Stimulated activated CD4-positive, alpha-beta T cell treated with anti-CD3 and anti-CD28 coated beads, Interleukin-15, amount 100 ng/mL, for 24 hours (primary cell): Measurements from ENCODE around the gene EEIG1.

ENCODE experiments used
- DNase-seq: peaks from one replicate; pipeline ENCODE4 v3.0.0-alpha.2; 2020

EEIG1 gene

DNA sequence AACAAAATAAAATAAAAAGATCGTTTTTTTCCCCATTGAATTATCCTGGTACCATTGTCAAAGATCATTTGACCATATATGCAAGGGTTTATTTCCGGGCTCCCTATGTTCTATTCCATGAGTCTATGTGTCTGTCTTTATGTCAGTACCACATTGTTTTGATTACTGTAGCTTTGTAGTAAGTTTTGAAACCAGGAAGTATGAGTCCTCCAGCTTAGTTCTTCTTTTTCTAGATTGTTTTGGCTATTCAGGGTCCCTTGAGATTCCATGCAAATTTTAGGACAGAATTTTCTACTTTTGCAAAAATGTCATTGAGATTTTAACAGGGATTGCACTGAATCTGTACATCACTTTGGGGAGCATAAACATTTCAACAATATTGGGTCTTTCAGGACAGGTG lies 18.7 kb upstream of the EEIG1 start:
- no peak for DNase-seq

DNA sequence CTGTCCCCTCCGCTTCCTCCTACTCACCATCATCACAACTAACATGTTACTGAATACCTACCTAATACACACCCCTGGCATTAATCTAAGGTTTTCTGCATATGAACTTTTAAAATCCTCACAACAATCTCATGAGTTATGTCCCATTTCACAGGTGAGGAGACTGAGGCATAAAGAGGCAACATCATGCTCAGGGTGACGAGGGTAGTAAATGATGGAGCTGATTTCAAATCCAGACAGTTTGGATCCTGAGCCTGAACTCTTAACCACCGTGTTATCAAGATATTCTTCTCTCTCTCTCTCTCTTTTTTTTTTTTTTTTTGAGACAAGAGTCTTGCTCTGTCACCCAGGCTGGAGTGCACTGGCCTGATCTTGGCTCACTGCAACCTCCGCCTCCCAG lies 12.9 kb upstream of the EEIG1 start:
- DNase-seq = no peak

DNA sequence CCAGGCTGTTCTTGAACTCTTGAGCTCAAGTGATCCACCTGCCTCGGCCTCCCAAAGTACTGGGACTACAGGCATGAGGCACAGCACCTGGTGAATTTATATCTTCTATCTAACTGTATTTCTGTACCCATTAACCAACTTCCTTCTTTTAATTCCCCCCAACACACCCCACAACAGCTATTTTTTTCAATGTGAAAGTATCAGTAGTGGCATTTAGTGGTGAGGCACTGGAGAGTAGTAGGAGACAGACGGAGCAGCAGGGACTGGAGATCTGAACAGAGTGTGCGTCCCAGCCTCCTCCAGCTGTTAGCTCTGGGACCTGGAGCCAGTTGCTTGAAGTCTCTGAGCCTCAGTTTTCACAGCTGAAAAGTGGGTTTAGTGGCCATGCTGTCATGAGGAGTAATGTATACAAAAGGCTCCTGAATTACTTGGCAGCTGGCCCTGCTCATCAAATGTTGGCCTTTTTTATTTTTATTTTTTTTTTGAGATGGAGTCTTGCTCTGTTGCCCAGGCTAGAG lies 11.0 kb upstream of the EEIG1 start:
- no peak for DNase-seq

DNA sequence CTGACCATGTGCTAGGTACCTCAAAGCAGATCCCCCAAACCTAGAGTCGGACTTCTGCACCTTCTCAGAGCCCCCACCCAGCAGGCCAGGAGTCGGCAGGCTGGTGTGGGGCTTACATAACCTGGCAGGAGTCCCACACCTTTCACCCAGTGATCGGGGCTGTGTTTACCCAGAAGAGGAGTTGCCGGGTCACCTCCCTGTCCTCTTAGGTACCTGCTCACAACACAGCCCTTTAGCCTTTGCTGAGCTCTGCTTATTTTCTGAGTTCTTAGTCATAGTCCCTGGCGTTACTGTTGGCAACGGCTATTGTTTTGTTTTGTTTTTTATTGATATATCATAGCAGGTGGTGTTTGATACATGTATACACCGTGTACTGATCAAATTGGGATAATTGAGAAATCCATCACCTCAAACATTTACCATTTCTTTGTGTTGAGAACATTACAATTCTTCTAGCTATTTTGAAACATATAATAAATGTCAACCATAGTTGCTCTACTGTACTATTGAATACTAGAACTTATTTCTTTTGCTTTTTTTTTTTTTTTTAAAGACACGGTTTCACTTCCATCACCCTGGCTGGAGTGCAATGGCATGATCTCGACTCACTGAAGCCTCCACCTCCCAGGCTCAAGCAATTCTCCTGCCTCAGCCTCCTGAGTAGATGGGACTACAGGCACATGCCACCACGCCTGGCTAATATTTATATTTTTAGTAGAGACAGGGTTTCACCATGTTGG lies 10.4 kb upstream of the EEIG1 start:
- no peak for DNase-seq

DNA sequence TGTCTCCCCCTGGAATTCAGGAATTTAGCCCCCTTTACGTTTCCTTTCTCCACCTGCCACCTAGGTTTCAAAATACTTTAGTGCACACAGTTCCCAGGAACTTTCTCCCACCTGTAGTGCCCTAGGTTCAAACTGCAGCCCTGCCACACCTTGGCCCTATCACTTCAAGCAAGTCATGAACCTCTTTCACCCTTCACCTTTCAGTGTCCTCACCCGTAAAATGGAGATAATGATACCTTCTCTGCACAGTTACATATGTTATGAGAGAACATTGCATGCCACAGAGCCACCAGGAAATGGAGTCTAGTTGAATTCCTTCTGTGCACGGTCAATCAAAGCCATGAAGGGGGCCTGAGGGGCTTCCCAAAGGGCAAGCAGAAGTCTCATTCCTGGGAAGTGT lies 9.8 kb upstream of the EEIG1 start:
- no peak for DNase-seq

DNA sequence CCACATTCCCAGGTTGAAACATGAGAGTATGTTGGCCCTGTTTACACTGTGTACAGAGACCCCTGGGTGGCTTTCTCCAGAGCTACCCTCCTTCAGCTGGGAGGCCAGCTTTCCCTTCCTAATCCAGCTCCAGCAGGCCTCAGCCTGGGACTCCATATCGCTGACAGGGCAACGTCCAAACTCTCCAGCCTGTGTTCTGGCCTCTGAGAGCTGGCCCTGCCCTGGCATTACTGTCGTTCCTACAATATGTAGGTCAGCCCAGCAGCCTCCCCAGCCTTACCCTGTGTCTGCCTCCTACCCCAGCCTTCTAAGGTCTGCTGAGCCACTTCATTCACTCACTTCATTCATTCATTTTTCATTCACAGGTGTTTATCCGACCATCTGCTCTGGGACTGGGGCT lies 8.3 kb upstream of the EEIG1 start:
- no peak for DNase-seq

DNA sequence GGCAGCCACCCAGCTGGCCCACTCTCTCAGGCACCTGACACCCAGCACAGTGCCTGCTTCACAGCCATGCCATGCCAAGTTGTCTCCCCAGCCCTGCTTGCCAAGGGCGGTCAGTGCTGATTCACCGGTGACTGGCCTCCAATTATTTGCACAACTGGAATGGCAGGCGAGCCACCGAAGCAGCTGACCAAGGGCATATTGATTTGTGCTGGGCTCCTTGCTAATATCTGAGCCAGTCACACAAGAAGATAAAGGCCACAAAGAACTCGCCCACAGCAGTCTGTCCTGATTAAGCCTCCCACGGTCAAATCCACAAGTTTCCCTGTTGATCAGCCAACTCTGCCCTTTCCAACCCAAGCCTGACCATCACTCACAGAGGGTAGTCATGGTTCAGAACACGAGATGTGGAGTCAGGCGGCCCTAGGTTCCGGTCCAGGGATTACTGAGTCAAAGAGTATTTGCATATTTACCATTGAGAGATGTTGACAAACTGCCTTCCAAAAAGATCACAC lies 6.4 kb upstream of the EEIG1 start:
- no peak for DNase-seq

DNA sequence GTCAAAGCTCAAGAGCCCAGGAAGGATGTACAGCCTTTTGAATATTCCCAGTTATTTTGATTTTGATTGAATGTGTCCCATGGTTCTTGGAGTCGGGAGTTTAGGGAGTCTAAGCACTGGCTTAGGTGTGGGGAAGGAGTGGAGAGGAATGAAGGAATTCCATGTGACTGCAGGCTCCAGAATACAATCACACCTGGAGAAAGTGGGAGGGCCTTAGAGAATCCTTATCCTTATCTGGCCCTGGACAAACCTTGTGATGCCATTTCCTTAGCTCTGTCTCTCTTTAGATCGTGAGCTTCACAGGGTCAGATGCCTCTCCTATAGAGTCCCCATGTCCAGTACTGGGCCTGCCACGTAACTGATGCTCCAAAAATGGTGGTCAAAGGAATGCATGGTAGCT lies 4.2 kb upstream of the EEIG1 start:
- no peak for DNase-seq

DNA sequence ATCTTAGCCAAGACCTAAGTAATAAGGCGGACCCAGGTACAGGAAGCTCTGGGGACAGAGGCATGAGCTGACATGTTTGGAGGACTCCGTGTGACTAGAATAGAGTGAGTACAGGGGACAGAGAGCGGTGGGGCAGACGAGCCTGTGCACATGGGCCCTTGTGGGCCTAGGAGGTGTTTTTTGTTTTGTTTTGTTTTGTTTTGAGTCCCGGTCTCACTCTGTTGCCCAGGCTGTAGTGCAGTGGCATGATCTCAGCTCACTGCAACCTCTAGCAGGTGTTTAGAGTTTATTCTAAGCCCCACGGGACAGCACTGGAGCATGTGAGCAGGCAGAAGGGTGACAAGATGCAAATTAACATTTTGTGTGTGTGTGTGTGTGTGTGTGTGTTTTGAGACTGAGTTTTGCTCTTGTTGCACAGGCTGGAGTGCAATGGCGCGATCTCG lies 3.1 kb upstream of the EEIG1 start:
- DNase-seq = no peak

DNA sequence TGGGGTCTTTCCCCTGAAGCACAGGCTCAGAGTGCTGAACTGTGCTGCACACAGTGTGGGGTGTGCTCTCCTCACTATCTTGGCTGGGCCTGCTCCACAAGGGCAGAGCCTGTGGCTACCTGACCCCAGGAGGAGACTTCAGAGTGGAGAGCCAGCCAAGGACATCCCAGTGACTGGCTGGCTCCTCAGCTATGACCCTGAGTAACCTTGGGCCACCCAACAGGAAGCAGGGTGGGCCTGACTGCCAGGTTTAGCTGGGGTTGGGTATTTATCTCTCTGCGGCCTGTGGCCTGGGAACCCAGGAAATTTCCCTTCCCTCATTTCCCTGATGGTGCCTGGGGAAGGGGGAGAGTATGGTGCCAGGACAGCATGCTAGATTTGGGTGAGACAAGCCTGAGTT lies 2.1 kb upstream of the EEIG1 start:
- no peak for DNase-seq

DNA sequence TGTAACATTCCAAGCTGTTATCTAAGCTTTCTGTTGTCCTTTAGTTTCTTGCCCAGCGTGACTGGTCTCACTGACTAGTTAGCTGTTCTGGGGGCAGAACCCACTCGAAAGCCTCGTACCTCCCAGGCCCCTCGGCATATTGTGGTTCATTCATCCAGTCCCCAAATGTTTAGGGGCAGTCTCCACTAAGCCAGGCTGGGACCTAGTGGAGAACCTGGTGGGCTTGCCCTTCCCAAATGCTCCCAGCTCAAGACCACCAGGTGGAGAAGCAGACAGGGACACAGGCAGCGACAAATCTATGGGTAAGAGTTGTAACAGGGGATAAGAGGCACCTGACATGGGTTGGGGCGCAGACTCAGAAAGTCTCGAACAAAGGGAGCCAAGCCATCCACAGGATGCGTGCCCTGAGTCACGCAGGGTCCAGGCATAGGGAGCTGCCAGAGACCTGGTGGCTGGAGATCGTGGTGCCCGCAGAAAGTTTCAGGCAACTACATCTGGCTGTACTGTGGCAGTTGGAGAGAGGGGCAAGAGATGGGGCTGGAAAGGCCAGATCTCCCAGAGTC lies 851 bp upstream of the EEIG1 start:
- DNase-seq = peak; percentile 65

DNA sequence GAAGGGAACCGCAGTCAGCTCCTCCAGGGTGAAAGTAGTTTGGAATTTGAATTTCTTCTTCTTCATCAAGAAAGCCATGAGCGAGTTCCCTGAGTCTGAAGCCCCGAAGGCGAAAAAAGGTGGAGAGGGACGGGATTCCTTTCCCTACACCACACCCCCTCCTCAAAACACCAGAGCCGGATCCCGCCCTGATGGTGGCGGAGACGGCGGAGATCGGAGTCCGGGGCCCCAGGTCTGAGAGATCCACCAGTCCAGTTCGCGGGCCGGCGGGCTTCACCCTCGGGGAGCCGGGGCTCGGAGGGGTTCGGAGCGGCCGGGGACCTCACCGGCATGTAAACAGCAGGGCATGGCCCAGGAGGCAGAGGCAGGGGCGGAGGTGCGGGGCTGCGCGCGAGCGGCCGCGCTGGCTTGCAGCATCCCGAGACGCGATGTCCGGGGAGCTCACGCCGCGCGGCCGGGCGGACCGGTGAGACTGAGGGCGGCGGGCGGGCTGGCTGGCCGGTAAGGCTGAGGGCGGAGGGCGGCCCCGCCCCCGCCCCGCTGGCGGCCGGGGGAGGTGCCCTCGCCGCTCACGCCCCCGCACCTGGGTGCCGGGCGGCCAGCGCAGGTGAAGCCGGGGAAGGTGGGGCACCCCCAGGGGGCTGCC lies 606 bp downstream of the EEIG1 start:
- peak; percentile 59 for DNase-seq

DNA sequence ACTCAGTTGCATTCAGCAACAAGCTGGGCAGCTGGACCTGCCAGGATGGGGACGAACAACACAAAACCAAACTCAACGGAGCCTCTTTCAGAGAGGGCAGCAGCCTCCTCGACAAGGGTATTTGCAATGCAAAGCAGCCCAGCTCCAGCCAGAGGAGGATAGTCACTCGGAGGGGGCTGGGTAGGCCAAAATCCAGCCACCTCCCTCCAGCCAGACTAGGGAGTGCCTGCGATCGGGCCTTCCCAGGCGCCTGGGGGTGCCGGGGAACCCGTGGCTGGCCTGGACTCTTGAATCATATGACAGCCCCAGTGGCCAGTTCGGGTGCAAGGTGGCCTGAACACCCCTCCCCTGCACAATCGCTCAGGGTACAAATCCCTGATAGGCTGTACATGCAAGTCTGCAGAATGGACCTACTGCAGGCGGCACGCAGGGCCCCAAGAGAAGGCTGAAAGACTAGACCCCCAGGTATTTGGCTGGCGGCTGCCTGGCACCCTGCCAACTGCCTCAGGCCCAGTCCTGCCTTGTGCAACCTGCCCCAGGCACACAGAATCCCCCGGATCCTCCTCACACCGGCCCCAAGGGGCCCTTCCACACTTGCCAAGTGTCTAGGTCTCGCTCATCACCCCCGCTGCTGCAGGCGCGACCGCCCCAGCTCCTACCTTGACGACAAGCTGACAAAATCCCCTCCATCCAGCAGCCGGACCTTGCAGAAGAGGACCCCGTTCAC lies 1.3 kb downstream of the EEIG1 start:
- DNase-seq = peak; percentile 47

DNA sequence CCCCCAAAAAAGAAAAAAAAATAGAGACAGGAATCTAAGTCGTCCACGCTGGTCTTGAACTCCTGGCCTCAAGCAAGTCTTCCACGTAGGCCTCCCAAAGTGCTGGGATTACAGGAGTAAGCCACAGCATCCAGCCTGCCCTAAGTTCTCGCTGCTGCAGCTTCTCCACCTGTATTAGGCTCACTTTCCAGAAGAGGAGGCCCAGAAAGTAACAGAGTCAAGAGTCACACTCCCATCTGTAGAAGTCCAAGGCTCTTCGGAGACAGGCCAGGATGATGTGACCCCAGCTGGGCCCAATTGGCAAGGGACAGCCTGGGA lies 1.8 kb downstream of the EEIG1 start:
- no peak for DNase-seq

DNA sequence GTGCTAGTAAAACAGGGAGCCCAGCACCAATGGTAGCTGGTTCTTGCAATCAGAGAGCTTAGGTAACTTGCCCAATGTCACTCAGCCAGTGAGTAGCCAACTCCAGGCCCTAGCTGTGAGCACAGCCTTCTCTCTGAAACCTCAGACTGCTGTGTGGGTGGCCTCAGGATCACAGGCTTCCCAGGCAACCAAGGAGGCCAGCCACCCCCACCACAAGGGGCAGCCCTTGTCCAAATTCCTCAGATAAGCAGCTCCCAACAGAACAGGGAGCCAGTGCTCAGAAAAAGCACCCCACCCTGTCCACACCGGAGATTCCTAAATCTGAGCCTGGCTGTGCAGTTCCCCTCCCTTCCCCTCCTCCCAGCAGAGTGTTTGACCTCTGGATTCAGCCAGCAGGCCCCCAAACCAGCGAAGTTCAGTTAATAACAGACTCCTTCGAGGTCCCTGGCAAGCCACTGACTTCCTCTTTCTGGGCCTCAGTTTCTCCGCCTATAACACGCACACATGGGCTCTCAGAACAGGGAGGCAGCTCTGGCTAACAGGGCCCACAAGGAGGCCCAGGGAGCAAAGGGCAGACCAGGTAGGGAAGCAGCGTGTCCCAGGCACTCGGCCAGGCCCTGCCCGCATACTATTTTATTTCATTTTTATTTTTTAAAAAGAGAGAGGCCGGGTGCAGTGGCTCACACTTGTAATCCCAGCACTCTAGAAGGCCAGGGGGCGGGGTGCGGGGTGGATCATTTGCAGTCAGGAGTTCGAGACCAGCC lies 2.7 kb downstream of the EEIG1 start:
- peak; percentile 49 for DNase-seq

DNA sequence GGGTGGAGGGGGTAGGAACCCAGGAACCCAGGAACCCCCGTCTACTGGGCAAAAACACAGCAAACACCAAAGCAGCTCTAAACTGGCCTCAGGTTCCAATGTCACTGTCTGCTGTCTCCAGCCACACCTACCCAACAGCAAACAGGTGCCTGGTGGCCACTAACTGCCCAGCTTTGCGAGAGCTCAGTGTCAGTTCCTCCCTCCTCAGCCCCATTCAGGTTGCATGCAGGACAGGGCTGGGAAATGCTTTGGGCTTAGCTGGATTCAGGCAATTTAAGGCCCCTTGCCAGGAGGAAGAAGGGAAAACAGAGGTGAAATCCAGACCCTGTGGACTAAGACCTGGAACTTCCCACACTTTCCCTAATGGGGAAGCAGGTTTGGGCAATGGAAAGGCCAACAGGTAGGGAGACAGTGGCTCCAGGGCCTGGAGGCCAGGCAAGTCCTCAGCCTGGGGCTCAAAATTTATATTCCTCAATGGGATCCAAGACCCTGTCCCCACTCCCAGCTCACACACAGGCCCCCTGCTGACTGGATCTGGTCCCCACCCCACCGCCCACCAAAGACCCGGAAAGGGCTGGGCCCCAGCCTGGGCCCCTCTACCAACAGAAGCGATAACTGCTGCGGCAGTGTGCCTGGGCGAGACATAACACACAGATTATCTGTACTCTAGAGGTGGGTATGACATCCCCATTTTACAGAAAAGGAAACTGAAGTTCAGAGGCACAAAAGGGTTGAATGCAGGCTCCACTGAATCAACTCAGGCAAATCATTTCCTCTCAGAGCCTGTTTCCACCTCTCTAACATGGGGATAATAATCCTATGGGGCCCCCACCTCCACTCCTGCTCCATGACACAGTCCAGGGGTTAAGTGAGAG lies 3.5 kb downstream of the EEIG1 start:
- peak; percentile 53 for DNase-seq

DNA sequence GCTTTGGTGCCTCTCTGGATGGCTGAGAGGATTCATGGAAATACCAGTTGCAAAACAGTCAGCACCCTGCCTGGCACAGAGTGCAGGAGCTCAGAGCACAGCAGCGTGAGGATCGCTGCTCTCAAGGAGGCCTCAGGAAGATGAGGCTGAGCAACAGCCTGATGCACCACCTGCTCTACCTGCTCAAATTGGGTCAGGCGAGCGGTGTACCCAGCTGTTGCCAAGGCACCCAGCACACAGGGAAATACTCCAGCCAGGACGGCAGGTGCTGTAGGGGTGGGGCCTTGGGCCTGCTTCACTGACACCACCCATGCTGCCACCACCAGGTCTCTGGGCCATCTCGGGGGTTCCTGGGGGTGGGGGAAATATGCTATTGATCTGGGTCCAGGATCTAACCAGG lies 4.3 kb downstream of the EEIG1 start:
- peak; percentile 27 for DNase-seq

DNA sequence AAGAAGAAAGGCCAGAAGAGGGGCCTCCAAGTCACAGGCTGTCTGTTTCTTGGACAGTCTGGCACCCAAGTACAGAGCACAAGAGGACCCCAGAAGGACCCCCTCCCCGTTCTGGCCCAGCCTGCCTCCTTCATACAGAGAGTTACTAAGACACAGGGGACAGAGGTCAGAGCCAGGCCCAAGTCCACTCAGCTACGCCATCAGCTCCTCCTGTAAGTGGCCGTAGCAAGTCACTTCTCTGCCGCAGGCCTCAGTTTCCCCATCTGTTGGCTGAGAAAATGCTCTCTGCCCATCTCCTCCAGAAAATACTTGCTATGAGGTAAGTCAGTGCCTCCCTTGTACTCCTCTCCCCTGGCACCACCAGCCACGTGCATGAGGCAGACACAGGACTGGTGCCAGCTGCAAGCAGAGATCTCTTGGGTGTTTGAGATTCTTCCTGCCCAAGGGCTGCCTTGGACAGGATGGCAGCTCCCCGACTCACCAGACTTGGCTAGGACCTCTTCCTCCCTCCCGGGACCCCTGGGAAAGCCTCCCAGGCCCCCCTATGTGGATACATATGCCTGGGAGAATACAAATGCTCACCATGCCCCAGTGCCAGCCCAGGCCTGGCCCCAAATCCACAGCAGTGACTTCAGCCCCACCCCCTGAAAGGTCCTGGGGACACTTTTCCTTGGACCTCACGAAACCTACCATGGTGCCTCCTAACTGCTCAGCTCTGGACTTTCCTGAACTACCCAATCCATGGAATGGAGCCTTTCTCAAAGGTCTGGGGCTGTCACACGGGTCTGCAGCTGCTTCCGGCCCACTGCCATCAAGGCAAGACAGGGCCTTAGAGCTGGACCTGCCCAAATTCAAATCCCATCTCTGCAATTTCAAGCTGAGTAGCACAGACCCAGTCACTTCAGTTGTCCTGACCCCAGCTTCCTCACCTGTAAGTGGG lies 5.1 kb downstream of the EEIG1 start:
- DNase-seq = peak; percentile 24

DNA sequence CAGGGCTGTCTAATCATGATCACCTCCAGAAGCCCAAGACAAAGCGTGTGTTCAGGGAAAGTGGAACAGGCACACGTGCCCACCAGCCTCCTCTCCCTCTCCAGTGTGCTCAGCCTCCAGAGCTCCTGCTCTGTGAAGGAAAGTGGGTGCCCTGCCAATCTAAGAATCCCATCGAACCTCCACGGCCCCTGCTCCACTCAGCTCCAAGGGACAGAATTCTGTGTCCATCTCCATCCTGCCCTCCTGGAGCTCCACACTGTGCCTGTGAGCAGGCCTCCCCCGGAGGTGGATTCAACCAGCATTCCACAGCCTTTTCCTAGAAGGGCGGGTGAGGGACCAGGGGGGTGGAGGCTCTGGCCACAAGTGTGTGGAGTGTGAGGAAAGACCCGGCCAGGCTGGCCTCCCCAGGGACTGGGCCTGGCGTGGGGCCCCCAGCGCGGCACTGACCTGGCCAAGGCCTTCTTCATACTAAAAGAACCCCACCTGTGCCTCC lies 6.0 kb downstream of the EEIG1 start:
- DNase-seq = no peak
